CD4-positive, alpha-beta T cell treated with Interleukin-15 for 1 hour (primary cell): ENCODE measurements around the gene KRT6B.
"Not testable (repeated sequence)": the region's sequence is repeated elsewhere in the genome, so short reads cannot be mapped to it uniquely, and the experiment has no call there.

ENCODE experiments used
- DNase-seq: peaks from one replicate; pipeline ENCODE4 v3.0.0-alpha.2; 2020

The KRT6B gene

GRCh38 chr12:52464897-52465296, 13.0 kb upstream of the KRT6B start:
- no peak for DNase-seq

GRCh38 chr12:52461693-52462092, 9.7 kb upstream of the KRT6B start:
- DNase-seq = no peak

GRCh38 chr12:52458861-52459260, 6.9 kb upstream of the KRT6B start:
- DNase-seq = no peak

GRCh38 chr12:52455821-52456220, 3.9 kb upstream of the KRT6B start:
- DNase-seq = no peak

DNA sequence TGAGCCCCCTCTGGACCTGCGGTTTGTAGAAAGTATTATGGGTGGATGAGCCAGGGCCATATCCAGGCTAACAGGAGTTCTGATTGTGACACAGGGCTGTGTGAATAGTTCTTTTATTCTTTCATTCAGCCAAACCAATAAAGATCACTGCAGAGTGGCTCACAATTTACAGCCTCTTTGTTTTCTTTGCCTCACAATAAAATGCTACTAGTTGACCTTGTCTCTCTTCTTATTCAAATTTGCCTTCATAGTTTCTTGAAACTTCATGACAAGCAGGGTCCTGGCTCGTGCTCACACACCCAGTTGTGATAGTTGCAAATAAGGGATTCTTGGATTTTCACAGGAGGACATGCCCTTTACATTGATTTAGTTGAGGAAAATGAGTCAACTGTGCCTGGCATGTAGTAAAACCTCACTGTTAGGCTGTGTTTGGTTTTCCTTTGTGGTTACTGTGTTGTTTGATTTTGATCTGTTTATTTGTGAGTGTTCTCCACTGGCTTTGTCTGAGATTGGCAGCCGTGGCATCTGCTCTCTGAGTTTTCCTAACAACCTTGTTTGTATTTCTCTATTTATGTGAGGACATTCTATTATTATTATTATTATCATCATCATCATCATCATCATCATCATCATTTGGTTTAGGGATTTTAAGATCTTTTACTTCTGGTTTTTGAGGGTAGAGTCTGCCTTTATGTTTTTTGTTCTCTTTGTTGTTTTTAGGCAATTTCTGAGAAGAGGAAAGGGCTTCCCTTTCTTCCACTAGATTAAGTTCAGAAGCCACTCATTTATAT, 2.7 kb upstream of the KRT6B start:
- no peak for DNase-seq

- no peak for DNase-seq
Measured at GRCh38 chr12:52448228-52448627, 3.7 kb downstream of the KRT6B start.

- DNase-seq = not testable (repeated sequence)
Measured at GRCh38 chr12:52447196-52447595, 4.8 kb downstream of the KRT6B start.

DNA sequence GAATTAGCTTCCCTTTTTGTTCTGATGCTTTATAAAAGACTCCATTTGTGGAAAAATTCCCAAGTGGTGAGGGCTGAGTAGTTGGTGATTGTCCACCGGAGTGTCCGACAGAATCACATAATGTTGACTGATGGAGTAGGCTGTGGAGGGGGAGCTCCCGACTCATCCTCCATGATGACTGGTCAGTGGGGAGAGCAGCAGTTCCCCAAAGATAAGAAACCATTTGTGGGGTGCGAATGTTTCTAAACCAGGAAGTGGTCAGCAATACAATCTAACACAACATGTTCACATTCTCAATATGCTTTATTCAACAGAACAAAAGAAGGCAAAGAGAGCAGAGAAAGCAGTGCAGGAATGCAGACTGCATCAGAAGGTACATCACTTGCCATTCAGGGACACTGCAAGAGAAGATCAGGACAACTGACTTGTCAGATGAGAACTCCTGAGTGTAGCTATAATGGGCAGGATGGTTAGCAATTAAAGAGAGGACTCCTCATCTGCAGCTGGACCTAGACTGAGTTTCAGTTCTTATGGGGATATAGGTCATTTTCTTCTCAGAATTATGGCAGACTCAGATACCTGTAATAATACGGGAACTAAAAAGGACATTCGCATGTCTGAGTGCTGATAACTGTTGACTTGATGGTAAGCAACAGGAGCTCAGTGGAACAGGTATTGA, 5.4 kb downstream of the KRT6B start:
- no peak for DNase-seq

GRCh38 chr12:52445876-52446275, 6.1 kb downstream of the KRT6B start:
- no peak for DNase-seq

DNA sequence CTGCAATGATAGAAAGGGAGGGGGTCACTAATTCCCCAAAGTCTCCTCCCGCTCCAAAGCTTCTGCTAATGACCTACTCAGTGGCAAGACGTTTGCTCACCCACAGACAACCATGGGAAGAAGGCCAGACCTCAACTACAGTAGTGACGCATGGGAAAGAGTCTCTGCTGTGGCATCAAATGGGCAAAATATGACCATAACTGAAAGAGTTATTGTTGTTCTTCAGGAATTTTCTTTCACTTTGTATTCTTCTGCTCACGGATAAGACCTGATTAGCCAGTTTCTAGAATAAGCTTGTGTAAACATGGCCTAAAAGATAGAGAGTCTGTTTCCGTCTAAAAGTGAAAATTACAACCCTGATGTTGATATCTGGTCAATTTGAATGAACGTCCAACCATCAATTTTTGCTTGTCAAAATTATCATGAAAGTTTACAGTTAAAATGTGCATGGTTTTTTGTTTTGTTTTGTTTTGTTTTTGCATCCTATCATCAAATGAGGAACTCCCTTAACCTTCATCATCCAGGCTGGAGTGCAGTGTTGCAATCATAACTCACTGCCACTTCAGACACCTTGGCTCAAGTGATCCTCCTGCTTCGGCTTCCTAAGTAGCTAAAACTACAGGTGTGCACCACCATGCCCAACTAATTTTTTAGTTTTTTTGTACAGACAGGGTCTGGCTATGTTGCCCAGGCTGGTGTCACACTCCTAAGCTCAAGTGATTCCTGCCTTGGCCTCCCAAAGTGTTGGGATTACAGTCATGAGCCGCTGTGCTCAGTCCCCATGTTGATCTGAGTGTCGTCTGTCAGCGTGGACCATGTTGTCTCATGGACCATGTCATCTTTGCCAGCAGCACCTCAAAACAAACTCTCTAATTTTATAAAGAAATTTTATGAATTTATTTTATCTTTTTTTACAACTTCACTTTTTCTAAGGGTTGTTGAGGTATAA, 7.0 kb downstream of the KRT6B start:
- DNase-seq = no peak

- no peak for DNase-seq
Measured at GRCh38 chr12:52443966-52444365, 8.0 kb downstream of the KRT6B start.

DNA sequence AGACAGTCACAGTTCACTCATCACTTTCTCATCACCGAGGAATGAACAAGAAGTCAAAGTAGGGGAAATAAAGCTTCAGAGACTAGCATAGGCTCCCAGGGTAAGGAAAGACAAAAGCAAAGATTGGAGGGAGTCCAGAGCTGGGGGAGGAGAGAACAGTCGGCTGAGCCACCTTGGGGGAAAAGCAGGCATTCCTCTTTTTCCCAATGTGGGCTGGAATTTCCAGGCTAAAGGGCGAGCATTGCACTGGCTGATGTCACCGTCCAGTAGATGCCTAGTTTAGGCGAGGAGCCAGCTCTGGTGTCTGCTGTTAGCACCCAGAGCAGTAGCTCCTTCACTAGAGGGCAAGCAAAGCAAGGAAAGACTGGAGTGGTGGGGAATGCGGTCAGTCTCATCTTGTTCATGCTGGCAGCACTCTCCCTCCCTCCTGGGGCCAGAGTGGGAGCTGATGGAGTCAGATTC, 9.3 kb downstream of the KRT6B start:
- DNase-seq = no peak

DNA sequence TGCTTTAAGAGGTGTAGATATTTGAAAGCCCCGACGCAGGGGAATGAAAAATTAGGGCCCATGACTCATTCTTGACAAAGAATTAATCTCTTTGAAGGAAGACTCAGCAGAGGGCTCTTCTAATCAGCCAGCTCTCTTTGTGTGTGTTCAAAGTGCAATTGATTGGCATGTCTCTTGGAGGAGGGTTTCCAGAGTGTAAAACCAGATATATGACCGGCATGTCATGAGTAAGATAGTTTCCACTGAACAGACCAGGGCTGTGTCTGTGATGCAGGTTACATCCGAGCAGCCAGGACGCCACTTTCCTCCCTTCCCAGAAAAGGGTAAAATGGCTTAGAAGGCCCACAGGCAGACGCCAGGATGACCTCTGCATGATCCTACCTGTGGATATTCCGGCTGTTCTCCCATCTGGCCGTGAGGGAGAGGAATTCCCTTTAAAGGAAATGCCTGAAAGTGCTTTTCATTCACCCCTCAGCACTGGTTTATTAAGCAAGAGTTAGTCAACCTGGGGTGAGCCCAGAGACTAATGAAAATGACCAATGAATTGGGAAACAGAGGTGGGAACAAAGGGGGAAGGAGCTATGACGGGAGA, 10.5 kb downstream of the KRT6B start:
- no peak for DNase-seq

- no peak for DNase-seq
Measured at GRCh38 chr12:52440821-52441319, 11.1 kb downstream of the KRT6B start.

DNA sequence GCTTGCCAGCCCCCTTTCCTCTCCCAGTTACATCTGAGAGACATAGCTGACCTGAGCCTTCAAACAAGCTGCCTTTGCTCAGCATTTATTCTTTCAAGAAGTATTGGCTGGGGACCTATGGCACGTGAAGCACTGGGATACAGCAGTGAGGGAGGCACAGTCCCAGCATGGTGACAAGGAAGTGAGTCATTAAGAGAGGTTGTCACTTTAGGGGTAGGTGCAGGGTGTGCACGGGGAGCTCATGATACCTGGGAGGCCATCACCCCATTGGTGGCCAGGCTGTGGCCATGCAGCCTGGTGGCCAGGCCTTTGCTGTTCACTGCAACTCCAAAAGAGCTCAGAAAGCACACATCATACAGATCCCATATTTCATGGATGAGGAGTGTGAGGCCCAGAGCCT, 12.1 kb downstream of the KRT6B start:
- no peak for DNase-seq

DNA sequence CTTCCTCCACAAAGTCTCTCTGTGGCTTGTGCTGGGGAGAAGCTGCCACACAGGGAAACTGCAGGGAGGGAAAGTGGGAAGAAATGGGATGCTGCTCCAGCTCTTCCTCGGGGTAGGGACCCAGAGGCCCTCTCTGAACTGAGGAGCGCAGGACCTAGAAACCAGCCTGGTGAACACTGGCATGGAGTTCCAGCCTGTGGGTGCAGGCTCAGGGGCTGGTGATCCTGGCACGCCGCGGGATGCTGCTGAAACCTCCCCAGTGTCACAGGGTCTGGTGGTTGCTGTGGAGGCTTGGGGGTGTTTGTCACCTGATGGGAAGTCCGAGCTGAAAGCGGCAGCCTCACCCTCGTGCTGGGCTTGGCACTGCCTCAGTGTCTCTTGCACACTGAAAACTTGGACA, 12.5 kb downstream of the KRT6B start:
- DNase-seq = no peak

DNA sequence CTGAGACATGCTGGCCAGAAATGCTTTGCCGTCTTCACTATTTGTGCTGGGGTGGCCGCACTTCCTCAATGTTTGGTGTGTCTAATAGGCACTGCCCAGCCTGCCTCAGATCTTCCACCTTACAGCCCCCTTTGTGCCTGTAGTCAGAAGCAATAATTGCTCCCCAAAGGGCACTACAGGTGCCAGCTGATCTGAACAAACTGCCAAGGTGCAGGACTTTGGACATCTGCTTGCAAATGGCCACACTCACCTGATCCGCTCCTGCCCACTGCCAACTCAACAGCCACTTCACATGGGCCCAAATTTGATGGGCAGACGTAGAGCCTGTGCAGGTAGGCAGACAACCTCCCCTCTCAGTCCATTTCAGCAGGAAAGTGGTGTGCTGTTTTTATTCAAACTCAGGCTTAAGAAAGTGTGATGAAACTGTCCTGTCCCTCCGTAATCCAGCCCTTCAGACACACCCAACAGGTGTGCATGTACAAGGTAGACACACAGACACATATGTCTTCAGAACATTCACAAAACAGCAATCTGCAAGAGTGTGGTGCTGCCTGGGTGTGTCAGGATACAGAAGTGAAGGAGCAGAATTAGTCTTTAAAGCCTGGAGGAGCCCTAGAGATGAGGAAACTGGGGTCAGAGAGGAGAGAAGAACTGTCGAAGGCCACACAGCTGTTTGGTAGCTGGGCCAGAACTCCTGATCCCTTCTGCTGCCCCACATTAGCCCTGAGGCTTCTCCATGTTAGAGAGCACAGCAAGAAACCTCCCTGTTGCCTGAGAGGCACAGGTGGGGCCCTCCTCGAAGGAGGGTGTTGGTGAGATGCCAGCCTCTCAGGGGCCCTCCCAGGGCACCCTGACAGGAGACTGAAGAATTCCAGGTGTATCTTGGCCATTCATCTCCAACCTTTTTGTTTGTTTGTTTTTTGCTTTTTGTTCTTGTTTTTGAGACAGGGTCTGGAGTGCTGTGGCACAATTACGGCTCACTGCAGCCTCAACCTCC, 13.3 kb downstream of the KRT6B start:
- no peak for DNase-seq

GRCh38 chr12:52437508-52437907, 14.4 kb downstream of the KRT6B start:
- DNase-seq = no peak

- DNase-seq = no peak
Measured at GRCh38 chr12:52436828-52437474, 15.0 kb downstream of the KRT6B start.

DNA sequence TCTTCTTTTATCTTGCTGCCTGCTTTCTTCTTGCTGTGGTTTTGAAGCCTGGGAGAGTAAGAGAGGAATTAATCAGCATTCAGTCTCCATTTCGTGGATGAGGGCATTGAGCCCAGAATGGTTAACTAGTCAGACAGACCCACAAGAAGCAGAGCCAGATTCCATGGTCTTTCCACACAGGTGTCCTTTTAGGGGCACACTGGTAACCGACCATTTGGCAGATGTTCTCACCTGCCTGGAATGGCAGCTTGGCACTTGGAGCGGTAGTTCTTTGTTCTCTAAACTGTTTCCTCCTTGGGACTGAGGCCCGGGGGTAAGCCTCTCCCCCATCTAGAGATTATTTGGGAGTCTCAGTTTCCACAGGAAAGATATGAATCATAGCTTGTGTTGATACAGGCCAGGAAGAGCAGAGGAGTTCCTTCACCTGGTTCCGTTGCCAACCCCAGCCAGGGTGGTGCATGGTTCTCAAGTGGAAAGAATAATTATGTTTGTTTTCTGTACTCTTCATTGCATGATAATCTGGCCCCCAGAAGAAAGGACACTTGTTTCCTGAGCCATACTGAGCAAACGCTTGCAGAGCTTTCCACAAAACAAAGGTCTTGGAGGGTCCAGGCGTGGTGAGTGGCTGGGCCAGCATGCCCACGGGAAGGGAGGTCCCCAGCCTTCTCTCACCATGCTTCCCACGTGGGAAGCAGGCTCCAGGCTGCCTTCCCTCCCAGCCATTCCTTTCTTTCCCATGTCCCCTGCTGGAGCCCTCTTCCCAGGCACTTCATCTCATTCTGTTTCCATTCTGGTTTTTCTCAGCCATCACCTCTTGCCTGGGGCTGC, 15.7 kb downstream of the KRT6B start:
- DNase-seq = no peak
